Erythroblast (primary cell): ENCODE measurements around the gene PHC2.
"Not testable (repeated sequence)": the region's sequence is repeated elsewhere in the genome, so short reads cannot be mapped to it uniquely, and the experiment has no call there.

Experiments
- GATA1 ChIP-seq: IDR thresholded peaks from 2 replicates; pipeline ENCODE4 v1.6.1; 2011; ENCODE audit warnings: low read depth, mild to moderate bottlenecking, control low read depth, low read length, moderate library complexity
- POLR2A ChIP-seq: IDR thresholded peaks from 2 replicates; pipeline ENCODE4 v1.6.1; 2011; ENCODE audit warnings: mild to moderate bottlenecking, low read length

- TF ChIP-seq POLR2A, GATA1: not testable (repeated sequence)
Observed at GRCh38 chr1:33309351-33309750, 121.5 kb downstream of the PHC2 start.
